ENCODE data around the gene ANKRD55. TPM values are rescaled to one million over a fixed set of nuclear protein-coding genes. Genes with fewer than 3 reads are reported as not detected.
"Not testable (repeated sequence)": the region's sequence is repeated elsewhere in the genome, so short reads cannot be mapped to it uniquely, and the experiment has no call there.

ANKRD55 gene
- total and polyA plus RNA-seq, 2 donors (not counting 3 experiments of a cell fraction or from before 2014, with no cell fraction given) = 1.4 to 2.1 TPM

- CTCF ChIA-PET = no interaction called here
These were observed 152.6 kb downstream of the ANKRD55 start for GRCh38 chr5:56080375-56081052.

DNA sequence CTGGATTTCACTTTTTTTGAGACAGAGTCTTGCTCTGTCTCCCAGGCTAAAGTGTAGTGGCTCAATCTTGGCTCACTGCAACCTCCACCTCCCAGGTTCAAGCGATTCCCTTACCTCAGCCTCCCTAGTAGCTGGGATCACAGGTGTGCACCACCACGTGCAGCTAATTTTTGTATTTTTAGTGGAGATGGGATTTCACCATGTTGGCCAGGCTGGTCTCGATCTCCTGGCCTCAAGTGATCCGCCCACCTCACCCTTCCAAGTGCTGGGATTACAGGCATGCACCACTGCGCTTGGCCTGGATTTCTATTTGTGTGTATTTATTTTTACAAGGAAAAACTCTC, 154.0 kb downstream of the ANKRD55 start:
- DNase-seq (ENCODE audit: low read depth, low spot score); dilution Hi-C loops (cut with MboI; ENCODE audit: extremely low pct_ligation_motif_present, low sequenced_read_pairs); H2AFZ ChIP-seq (ENCODE audit: low read depth, low read length); H3K4me3 ChIP-seq (replicated peaks in 1 of 3; ENCODE audit: insufficient read depth in 1 of 3, low read depth in 1 of 3, low read length in 3 of 3); FAIRE-seq; H3K27ac ChIP-seq (ENCODE audit: insufficient read depth, low read depth, low read length); H4K20me1 ChIP-seq (replicated peaks; ENCODE audit: control insufficient read depth, extremely low read depth, insufficient read depth, low read length); H3K79me2 ChIP-seq (ENCODE audit: control insufficient read depth, insufficient read depth, low read length); CTCF ChIA-PET; H3K9ac ChIP-seq (replicated peaks; ENCODE audit: extremely low read depth, insufficient read depth, low read length); H3K27me3 ChIP-seq (ENCODE audit: control insufficient read depth in 2 of 2, insufficient read depth in 2 of 2, low read length in 2 of 2); intact Hi-C loops (cut with micrococcal nuclease); H3K9me1 ChIP-seq (replicated peaks; ENCODE audit: control insufficient read depth, extremely low read depth, insufficient read depth, low read length); POLR2A ChIA-PET; H3K4me1 ChIP-seq (ENCODE audit: control insufficient read depth, extremely low read depth, insufficient read depth, low read length); BruUV-seq (replicated peaks); H3K36me3 ChIP-seq (ENCODE audit: control insufficient read depth in 2 of 2, extremely low read depth in 1 of 2, insufficient read depth in 2 of 2, low read length in 2 of 2); H3K4me2 ChIP-seq (ENCODE audit: insufficient read depth, low read length); H3K9me3 ChIP-seq (replicated peaks; ENCODE audit: control insufficient read depth, insufficient read depth, low read length): not testable (repeated sequence)

More at GRCh38 chr5:56080375-56081052, 152.6 kb downstream of the ANKRD55 start:
- peaks cover 11% of the 10 kb centered on the region for H3K4me1 ChIP-seq (ENCODE audit: control insufficient read depth, extremely low read depth, insufficient read depth, low read length)
- H4K20me1 ChIP-seq (replicated peaks; ENCODE audit: control insufficient read depth, extremely low read depth, insufficient read depth, low read length) = no peaks in the 10 kb centered on the region
- H2AFZ ChIP-seq (ENCODE audit: low read depth, low read length) = no peak overlapping the region
- BruUV-seq (replicated peaks) = no TSS peak
- H3K36me3 ChIP-seq (ENCODE audit: control insufficient read depth in 2 of 2, extremely low read depth in 1 of 2, insufficient read depth in 2 of 2, low read length in 2 of 2) = no peaks in the 10 kb centered on the region
- H3K4me3 ChIP-seq (replicated peaks in 1 of 3; ENCODE audit: insufficient read depth in 1 of 3, low read depth in 1 of 3, low read length in 3 of 3) = no peak overlapping the region
- FAIRE-seq = no peak
- intact Hi-C loops (cut with micrococcal nuclease) = no loop called here
- H3K9me3 ChIP-seq (replicated peaks; ENCODE audit: control insufficient read depth, insufficient read depth, low read length) = no peaks in the 10 kb centered on the region
- H3K4me2 ChIP-seq (ENCODE audit: insufficient read depth, low read length) = no peak overlapping the region
- TF ChIP-seq CTCF (IDR thresholded peaks at IDR 0.05; ENCODE audit: extremely low read depth in 1 of 2, insufficient read depth in 1 of 2, low read depth in 1 of 2, low read length in 2 of 2) (no peak), FOS (IDR thresholded peaks at IDR 0.05; ENCODE audit: borderline replicate concordance, insufficient read depth, low read length) (no peak), GATA2 (IDR thresholded peaks at IDR 0.05; ENCODE audit: insufficient read depth, insufficient read length, low read depth, low read length) (no peak), POLR2A (IDR thresholded peaks at IDR 0.05; ENCODE audit: low read depth, low read length) (no peak), EZH2 (IDR thresholded peaks at IDR 0.05; ENCODE audit: borderline replicate concordance, low read depth, low read length, severe bottlenecking) (no peak), POLR2AphosphoS5 (IDR thresholded peaks at IDR 0.05; ENCODE audit: insufficient read depth, low read depth, low read length) (no peak), JUN (IDR thresholded peaks at IDR 0.05; ENCODE audit: borderline replicate concordance, insufficient read depth, insufficient read length, low read depth) (no peak), MYC (IDR thresholded peaks at IDR 0.05; ENCODE audit: low read depth, low read length) (no peak)
- TF ChIP-seq, protein P1, sequence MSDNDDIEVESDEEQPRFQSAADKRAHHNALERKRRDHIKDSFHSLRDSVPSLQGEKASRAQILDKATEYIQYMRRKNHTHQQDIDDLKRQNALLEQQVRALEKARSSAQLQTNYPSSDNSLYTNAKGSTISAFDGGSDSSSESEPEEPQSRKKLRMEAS (IDR thresholded peaks at IDR 0.05; ENCODE audit: insufficient read depth, insufficient read length) = no peak
- dilution Hi-C loops (cut with MboI; ENCODE audit: extremely low pct_ligation_motif_present, low sequenced_read_pairs) = no loop called here
- H3K9me1 ChIP-seq (replicated peaks; ENCODE audit: control insufficient read depth, extremely low read depth, insufficient read depth, low read length) = no peaks in the 10 kb centered on the region
- no peaks in the 10 kb centered on the region for H3K27me3 ChIP-seq (ENCODE audit: control insufficient read depth in 2 of 2, insufficient read depth in 2 of 2, low read length in 2 of 2)
- no peaks in the 10 kb centered on the region for H3K79me2 ChIP-seq (ENCODE audit: control insufficient read depth, insufficient read depth, low read length)
- DNase-seq (ENCODE audit: low read depth, low spot score) = no peak
- H3K9ac ChIP-seq (replicated peaks; ENCODE audit: extremely low read depth, insufficient read depth, low read length) = no peak overlapping the region
- POLR2A ChIA-PET = interaction anchor here (0.6 kb wide), 1 partner anchor 87 kb away, joined by 3 read pairs; no protein-coding TSS in a partner anchor
- no peak overlapping the region for H3K27ac ChIP-seq (ENCODE audit: insufficient read depth, low read depth, low read length)

Data from endothelial cell of umbilical vein (primary cell).